Skin epidermis (tissue), 12 donors: Measurements from ENCODE around the gene SIGLEC11.
"Not testable (repeated sequence)": the region's sequence is repeated elsewhere in the genome, so short reads cannot be mapped to it uniquely, and the experiment has no call there.

Experiments used
- H3K27ac ChIP-seq, 21 experiments: fragments of 200-600 bp; sonication (generic) in 11 of 21; one replicate each; pipeline ENCODE4 v1.5.0; 2020; ENCODE audit warnings: mild to moderate bottlenecking in 3 of 21, inconsistent platforms in 2 of 21, moderate library complexity in 2 of 21
- H3K4me3 ChIP-seq, 7 experiments: fragments of 200-600 bp; sonication (generic) in 2 of 7; one replicate each; pipeline ENCODE4 v1.5.0; 2020; ENCODE audit warnings: inconsistent platforms in 2 of 7, mild to moderate bottlenecking in 2 of 7, moderate library complexity in 1 of 7

The SIGLEC11 gene

GRCh38 chr19:49983645-49984229, 22.8 kb upstream of the SIGLEC11 start:
- Histone ChIP-seq H3K27ac (no peak overlapping the region), H3K4me3 (no peak overlapping the region)

DNA sequence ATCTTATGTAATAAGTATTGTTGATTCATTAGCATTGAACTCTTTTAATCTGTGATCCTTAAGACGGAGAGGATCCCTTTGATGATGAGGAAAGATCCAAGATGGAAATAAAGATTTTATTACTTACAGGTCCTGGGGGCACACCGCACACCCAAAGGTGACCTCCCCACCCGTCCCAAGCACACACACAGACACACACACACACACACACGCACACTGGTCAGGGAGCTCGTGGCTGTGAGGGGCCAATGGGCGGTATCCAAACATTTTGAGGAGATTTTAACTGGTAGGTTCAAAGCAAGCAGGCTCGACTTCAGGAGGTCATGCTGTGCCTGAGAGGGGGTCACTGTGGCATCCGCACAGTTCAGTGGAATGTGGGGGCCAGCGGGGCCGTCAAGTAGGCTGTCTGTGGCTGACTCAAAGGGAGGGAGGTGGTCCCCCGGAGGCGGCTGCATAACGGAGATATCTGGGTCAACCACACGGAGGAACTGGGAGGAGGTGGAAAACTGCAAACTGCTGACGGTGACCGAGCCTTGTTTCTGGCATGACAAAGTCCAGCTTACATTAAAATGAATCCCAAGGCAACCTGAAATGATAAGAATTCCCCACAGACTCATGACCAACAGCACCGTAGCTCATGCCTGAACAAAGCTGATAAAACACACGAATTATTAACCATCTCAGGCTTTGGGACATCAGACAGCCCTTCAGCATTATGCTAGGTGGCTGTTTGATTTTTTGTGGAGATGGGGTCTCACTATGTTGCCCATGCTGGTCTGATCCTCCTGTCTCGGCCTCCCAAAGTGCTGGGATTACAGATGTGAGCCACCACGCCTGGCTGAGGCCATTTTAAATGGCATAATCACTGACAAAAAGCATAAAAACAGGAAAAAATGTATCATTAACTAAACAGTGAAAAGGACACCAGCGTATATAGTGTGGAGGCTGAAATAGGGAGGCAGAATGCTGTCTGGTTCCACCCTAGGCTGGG, 20.9 kb upstream of the SIGLEC11 start:
- Histone ChIP-seq H3K27ac (no peak overlapping the region), H3K4me3 (no peak overlapping the region)

- H3K4me3 ChIP-seq = no peak overlapping the region
- H3K27ac ChIP-seq = no peak overlapping the region
These were observed 17.4 kb upstream of the SIGLEC11 start for GRCh38 chr19:49978324-49978723.

- Histone ChIP-seq H3K27ac (no peak overlapping the region), H3K4me3 (no peak overlapping the region)
These were observed 16.9 kb upstream of the SIGLEC11 start for GRCh38 chr19:49977881-49978280.

DNA sequence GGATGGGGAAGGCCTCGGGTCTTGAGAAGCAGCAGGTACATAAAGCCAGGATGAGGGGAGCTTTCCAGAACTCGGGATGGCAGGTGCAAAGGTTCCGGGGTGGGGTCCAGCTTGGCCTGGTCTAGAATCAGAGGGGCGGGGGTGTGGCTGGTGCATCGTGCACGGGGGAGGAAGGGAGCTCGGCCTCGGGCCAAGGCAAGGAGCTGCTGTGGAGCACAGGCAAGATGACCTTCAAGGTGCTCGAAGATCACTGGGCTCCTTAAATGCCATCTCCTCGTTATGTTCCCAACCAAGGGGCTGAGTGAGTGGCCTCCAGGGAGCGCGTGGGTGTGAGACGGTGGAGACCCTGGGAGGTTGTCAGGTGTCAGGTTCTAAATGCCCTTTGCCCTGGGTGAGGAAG, 16.1 kb upstream of the SIGLEC11 start:
- H3K27ac ChIP-seq = no peak overlapping the region

GRCh38 chr19:49976496-49976895, 15.5 kb upstream of the SIGLEC11 start:
- H3K4me3 ChIP-seq = no peak overlapping the region
- H3K27ac ChIP-seq = no peak overlapping the region

More for the DNA sequence above, 16.1 kb upstream of the SIGLEC11 start:
- no peak overlapping the region for H3K4me3 ChIP-seq

- Histone ChIP-seq H3K4me3 (no peak overlapping the region), H3K27ac (no peak overlapping the region)
These were observed 14.1 kb upstream of the SIGLEC11 start for GRCh38 chr19:49975051-49975450.

GRCh38 chr19:49973987-49974386, 13.0 kb upstream of the SIGLEC11 start:
- no peak overlapping the region for H3K4me3 ChIP-seq
- no peak overlapping the region for H3K27ac ChIP-seq

DNA sequence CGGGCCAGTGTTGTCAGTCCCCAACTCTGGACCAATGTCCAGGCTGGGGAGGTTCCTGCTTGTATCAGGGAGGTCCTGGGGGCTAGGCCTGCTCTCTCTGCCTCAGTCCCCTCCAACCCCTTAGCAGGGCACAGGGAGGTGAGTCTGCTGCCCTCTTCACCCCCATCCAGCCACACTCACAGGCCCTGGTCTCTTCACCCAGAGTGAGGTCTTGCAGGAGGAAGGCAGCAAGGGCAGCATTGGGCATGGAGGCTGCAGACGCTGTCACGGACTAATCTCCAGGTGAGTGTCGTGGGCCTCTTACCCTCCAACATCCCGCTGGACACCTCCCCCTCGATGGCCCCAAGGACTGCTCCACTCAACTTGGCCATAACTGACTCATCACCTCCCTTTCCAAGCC, 11.9 kb upstream of the SIGLEC11 start:
- H3K4me3 ChIP-seq = no peak overlapping the region
- no peak overlapping the region for H3K27ac ChIP-seq

- H3K27ac ChIP-seq = no peak overlapping the region
- H3K4me3 ChIP-seq = no peak overlapping the region
These were observed 11.0 kb upstream of the SIGLEC11 start for GRCh38 chr19:49971991-49972411.

DNA sequence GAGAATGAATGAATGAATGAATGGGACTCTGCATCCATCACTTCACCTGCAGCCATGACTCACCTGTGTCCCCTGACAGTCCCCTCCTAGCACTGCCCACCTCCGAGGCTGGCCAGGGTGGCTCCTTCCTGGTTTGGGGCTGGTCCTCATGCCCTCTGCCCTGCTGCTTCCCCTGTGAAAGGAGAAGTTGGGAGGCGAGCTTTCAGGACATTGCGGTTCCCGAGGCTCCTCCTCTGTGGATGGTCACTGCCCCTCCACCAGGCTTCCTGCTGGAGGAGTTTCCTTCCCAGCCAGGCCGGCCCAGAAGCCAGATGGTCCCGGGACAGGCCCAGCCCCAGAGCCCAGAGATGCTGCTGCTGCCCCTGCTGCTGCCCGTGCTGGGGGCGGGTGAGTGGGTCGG, 8.4 kb upstream of the SIGLEC11 start:
- not testable (repeated sequence) for H3K27ac ChIP-seq, H3K4me3 ChIP-seq

DNA sequence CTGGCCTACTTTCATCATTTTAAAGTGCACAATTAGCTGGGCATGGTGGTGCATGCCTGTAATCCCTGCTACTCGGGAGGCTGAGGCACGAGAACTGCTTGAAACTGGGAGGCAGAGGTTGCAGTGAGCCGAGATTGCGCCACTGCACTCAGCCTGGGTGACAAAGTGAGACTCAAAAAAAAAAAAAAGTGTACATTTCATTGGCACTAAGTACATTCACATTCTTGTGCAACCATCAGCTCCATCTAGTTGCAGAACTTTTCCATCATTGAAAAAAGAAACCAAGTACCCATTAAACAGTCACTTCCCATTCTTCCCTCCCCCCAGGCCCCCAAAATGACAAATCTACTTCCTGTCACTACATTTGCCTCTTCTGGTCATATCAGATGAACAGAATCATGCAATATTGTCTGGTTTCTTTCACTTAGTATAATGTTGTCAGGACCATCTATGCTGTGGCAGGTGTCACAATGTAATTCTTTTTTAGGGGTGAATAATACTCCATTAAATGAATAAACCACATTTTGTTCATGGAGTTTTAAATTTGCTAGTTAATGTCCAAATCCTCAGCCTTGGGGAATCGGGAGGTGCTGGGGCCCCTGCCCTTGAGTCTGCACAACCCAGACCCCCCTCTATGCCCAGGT, 7.4 kb upstream of the SIGLEC11 start:
- Histone ChIP-seq H3K27ac (peak overlapping the region in 1 of 21 experiments; percentile 2), H3K4me3 (no peak overlapping the region)

DNA sequence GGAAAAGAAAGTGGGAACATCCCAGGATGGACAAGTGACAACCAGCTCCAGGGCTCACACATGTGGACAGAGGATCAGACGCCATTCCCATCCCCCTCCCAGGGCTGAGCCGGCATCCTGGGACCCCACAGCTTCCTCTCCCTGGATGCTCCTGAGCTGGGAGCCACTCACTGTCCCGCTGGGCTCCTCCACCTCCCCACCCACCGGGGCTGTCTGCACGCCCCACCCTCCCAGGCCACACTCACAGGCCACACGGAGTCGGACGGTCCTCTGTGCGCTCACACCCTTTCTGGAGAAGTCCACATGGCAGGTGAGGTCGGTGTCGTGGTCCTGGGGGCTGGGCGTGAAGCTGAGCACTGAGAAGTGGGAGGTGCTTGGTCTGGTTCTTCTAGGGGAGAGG, 1.1 kb downstream of the SIGLEC11 start:
- not testable (repeated sequence) for H3K27ac ChIP-seq, H3K4me3 ChIP-seq

- H3K4me3 ChIP-seq, H3K27ac ChIP-seq: not testable (repeated sequence)
These were observed 2.4 kb downstream of the SIGLEC11 start for GRCh38 chr19:49958596-49958995.

- not testable (repeated sequence) for H3K4me3 ChIP-seq, H3K27ac ChIP-seq
These were observed 2.8 kb downstream of the SIGLEC11 start for GRCh38 chr19:49958144-49958543.

DNA sequence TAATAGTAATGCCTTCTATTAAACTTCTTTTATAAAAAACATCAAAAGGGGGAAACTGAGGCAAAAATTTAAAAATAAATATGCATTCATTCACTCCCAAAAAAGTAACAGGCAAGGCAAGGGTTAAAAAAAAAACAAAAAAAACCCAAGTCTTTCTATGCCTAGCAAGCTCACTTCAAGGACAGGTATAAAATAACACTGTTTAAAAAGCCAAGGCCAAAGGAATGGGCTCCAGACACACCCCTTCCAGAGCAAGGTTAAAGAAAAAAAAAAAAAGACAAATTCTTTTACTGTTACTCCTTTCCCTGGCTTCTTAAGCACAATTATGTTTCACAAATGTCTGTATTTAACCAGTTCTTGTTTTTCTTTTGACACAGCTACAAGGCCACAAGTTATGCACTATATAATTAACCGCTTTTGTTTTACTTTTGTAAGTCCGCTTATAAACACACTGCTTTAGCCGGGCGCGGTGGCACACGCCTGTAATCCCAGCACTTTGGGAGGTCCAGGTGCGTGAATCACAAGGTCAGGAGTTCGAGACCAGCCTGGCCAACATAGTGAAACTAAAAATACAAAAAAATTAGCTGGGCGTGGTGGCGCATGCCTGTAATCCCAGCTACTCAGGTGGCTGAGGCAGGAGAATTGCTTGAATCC, 3.6 kb downstream of the SIGLEC11 start:
- H3K4me3 ChIP-seq = no peak overlapping the region
- no peak overlapping the region for H3K27ac ChIP-seq

GRCh38 chr19:49956115-49956495, 4.9 kb downstream of the SIGLEC11 start:
- Histone ChIP-seq H3K27ac (no peak overlapping the region), H3K4me3 (no peak overlapping the region)

- Histone ChIP-seq H3K27ac (no peak overlapping the region), H3K4me3 (no peak overlapping the region)
These were observed 6.0 kb downstream of the SIGLEC11 start for GRCh38 chr19:49954933-49955332.

DNA sequence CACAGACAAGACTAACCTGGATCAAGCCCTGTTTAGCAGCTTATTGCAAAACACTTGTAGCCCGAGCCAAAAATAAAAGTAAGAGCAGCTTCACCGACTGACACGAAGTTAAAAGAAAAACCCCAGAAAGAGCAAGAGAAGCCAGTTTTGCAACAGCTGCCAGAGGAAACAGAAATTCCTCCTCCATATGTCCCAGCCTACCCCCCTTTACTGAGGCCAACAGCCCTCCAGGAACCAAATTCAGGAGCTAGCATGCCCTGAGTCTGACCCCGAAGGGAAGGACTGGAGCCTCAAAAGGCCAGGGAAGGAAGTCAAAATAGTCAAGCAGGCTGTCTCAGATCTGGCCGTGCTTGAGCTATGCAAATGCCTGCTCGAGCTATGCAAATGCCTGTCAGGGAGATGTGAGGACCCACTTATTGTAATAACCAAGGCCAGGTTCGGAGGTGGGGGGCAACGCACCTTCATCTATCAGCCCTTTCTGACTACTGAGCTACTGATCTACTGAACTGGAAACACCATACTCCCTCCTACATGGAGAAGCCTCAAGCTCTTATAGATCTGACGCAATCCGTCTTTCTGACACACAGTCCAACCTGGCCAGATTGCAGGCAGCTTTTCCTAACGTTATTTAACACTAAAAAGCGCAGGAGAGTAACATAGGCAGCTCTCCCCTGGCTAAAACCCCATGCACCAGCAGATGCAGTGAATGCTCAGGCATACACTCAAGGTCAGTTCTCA, 6.7 kb downstream of the SIGLEC11 start:
- Histone ChIP-seq H3K4me3 (no peak overlapping the region), H3K27ac (peak overlapping the region in 1 of 21 experiments; percentile 24)

- Histone ChIP-seq H3K4me3 (no peak overlapping the region), H3K27ac (no peak overlapping the region)
These were observed 7.6 kb downstream of the SIGLEC11 start for GRCh38 chr19:49953416-49953815.
